GM06990 (cell line): Measurements from ENCODE around the gene POLN.

ENCODE experiments used
- DNase-seq: peaks from one replicate; pipeline ENCODE4 v3.0.0-alpha.2; 2011; ENCODE audit not compliant: insufficient read length; ENCODE audit errors: extremely low read depth
- H3K27me3 ChIP-seq: replicated peaks from 2 replicates; pipeline ENCODE4 v1.6.0; 2011; ENCODE audit warnings: low read length; ENCODE audit not compliant: control insufficient read depth, insufficient read depth
- H3K36me3 ChIP-seq: 2 replicates; pipeline ENCODE4 v1.5.1; 2011; ENCODE audit warnings: low read length; ENCODE audit not compliant: control insufficient read depth, insufficient read depth
- H3K4me3 ChIP-seq: replicated peaks from 2 replicates; pipeline ENCODE4 v1.5.1; 2011; ENCODE audit warnings: low read depth, mild to moderate bottlenecking, control low read depth, low read length
- CTCF ChIP-seq: IDR thresholded peaks from 2 replicates; pipeline ENCODE4 v1.5.1; 2011; ENCODE audit warnings: low read length, control low read depth, mild to moderate bottlenecking, inconsistent platforms; ENCODE audit not compliant: insufficient read depth, poor library complexity, severe bottlenecking

Gene POLN

DNA sequence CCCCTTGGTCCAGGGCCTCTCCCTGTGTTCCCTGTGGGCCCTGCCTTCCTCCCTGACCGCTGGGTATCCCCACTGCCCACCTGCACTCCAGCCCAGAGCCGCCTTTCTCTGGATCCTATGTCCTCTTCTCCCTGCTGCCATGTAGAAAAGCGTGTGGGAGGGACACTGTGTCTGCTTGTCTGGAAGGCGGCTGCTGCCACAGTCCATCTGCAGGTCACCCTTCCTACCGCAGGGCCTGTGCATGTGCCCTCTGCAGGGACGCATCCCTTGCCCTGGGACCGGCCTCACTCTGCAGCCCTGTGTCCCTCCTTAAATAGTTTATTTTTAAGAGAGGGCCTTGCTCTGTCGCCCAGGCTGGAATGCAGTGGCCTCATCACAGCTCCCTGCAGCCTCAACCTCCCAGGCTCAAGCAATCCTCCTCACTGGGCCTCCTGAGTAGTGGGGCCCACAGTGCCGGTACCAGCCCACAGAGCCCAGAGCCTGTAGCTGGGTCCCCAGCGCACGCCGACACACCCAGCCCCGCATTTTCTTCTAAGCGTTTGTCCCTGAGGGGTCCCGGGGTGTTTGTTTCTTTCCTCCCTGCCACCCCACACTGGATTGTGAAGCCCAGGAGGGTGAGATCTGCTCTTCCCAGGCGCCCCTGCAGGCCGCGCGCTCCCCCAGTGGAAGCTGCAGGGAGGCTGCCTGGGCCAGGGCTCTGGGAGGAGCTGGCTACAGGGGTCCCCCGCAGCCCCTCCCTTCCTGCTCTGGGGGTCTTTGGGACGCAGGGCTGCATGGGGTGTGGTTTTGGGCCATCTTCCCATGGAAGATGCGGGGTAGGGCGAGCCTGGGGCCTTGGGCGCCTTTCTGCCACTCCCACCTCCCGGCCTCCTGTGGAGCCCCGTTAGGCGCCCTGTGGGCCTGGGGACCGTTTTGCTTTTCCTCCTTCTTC, 195.6 kb downstream of the POLN start:
- no peaks in the 10 kb centered on the region; the same call in 1 of the 2 replicates for H3K27me3 ChIP-seq
- no peak overlapping the region for H3K4me3 ChIP-seq
- DNase-seq, result no peak
- H3K36me3 ChIP-seq, result no peaks in the 10 kb centered on the region
- TF ChIP-seq CTCF, result no peak

- TF ChIP-seq CTCF, result no peak
These were observed 196.4 kb downstream of the POLN start for GRCh38 chr4:2045518-2045951.

DNA sequence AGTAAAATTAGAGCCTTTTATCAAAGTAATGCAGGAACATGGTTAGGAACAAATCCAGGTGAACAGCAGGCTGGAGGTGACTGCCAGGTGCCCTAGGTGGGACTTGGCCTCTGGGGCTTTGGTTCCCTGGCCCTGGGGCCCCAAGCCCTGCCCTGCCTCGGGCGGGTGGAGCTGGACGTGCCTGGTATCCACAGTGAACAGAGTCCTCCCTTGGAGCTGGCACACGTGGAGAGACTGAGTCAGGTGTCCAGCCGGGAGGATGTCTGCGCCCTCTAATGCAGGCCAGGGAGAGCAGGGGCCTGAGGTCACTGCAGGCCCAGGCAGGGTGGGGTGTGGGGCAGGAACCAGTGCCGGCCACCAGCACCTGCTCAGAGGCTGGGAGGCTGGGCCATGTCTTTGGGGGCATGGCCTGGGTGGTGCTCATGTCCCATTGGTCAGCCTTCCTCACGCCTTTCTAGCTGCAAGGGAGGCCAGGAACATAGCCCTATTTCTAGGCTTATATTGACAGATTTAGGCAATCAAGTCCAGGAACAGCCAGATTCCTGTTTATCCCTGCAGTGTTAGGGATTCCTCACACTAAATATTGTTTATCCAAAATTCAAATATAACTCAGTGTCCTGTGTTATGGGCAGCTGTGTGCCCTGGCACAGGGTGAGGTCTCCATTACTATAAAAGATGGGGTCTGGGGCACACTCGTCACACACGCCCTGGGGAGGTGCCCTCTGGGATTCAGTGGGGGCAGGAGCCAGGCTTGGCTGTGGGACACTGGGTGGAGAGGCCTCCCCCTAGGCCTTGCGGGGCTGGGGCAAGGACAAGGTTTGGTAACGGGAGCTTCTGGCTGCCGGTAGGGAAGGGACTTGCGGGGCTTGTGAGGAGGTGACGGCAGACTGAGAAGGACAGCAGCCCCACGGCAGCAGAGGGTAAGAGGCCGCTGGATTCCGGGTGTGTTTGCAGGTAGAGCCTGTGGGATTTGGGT, 197.1 kb downstream of the POLN start:
- no peaks in the 10 kb centered on the region; the same call in 1 of the 2 replicates for H3K27me3 ChIP-seq
- TF ChIP-seq CTCF, result no peak

More at GRCh38 chr4:2045518-2045951, 196.4 kb downstream of the POLN start:
- Histone ChIP-seq H3K36me3 (no peaks in the 10 kb centered on the region), H3K27me3 (no peaks in the 10 kb centered on the region; the same call in 1 of the 2 replicates), H3K4me3 (no peak overlapping the region)
- no peak for DNase-seq

GRCh38 chr4:2044119-2044485, 197.8 kb downstream of the POLN start:
- H3K27me3 ChIP-seq, result no peaks in the 10 kb centered on the region; the same call in 1 of the 2 replicates
- no peaks in the 10 kb centered on the region for H3K36me3 ChIP-seq
- H3K4me3 ChIP-seq, result no peak overlapping the region
- TF ChIP-seq CTCF, result no peak
- no peak for DNase-seq

More for the DNA sequence above, 197.1 kb downstream of the POLN start:
- Histone ChIP-seq H3K4me3 (no peak overlapping the region), H3K36me3 (no peaks in the 10 kb centered on the region)
- no peak for DNase-seq

- Histone ChIP-seq H3K4me3 (no peak overlapping the region), H3K27me3 (no peaks in the 10 kb centered on the region; the same call in 1 of the 2 replicates), H3K36me3 (no peaks in the 10 kb centered on the region)
- DNase-seq, result no peak
- TF ChIP-seq CTCF, result no peak
These were observed 198.4 kb downstream of the POLN start for GRCh38 chr4:2043396-2044118.
